Loucy (cell line): ENCODE results near the gene PHLDB1.

Experiments
- H2AFZ ChIP-seq: fragments of 200-600 bp; sonication (generic); 2 replicates; pipeline ENCODE4 v1.6.0; 2016; ENCODE audit warnings: antibody characterized with exemption, mild to moderate bottlenecking, low read length, moderate library complexity
- H3F3A ChIP-seq: fragments of 200-600 bp; 2 replicates; pipeline ENCODE4 v1.6.0; 2016; ENCODE audit warnings: antibody characterized with exemption, low read depth, mild to moderate bottlenecking
- H3K27me3 ChIP-seq: fragments of 200-600 bp; sonication (generic); 2 replicates; pipeline ENCODE4 v1.6.1; 2014; ENCODE audit warnings: low read length, mild to moderate bottlenecking; ENCODE audit not compliant: insufficient read depth, poor library complexity, severe bottlenecking
- H3K36me3 ChIP-seq: fragments of 200-600 bp; sonication (generic); 2 replicates; pipeline ENCODE4 v1.6.1; 2016; ENCODE audit warnings: low read length; ENCODE audit not compliant: insufficient read depth
- H3K4me1 ChIP-seq: fragments of 200-600 bp; sonication (generic); 2 replicates; pipeline ENCODE4 v1.5.1; 2014; ENCODE audit warnings: low read length, mild to moderate bottlenecking; ENCODE audit not compliant: insufficient read depth, poor library complexity, severe bottlenecking
- H3K4me2 ChIP-seq: fragments of 200-600 bp; sonication (generic); 2 replicates; pipeline ENCODE4 v1.6.0; 2014; ENCODE audit warnings: antibody characterized with exemption, low read length, low read depth, mild to moderate bottlenecking; ENCODE audit not compliant: poor library complexity, severe bottlenecking
- H3K4me3 ChIP-seq: fragments of 200-600 bp; sonication (generic); 2 replicates; pipeline ENCODE4 v1.5.1; 2014; ENCODE audit warnings: low read length, mild to moderate bottlenecking, mixed read lengths; ENCODE audit not compliant: poor library complexity, severe bottlenecking
- H3K79me2 ChIP-seq: fragments of 200-600 bp; sonication (generic); 2 replicates; pipeline ENCODE4 v1.6.1; 2014; ENCODE audit warnings: low read length; ENCODE audit not compliant: insufficient read depth
- H3K9ac ChIP-seq: fragments of 200-600 bp; sonication (generic); 2 replicates; pipeline ENCODE4 v1.6.0; 2014; ENCODE audit warnings: mild to moderate bottlenecking, low read depth, low read length, moderate library complexity; ENCODE audit not compliant: poor library complexity, severe bottlenecking
- H3K9me2 ChIP-seq: fragments of 200-600 bp; sonication (generic); replicated peaks from 2 replicates; pipeline ENCODE4 v1.6.1; 2016; ENCODE audit warnings: low read depth, low read length, mixed read lengths
- H3K9me3 ChIP-seq: fragments of 200-600 bp; sonication (generic); 2 replicates; pipeline ENCODE4 v1.6.1; 2014; ENCODE audit warnings: mild to moderate bottlenecking, antibody characterized with exemption, low read length, low read depth; ENCODE audit not compliant: insufficient read depth
- H4K20me1 ChIP-seq: fragments of 200-600 bp; sonication (generic); 2 replicates; pipeline ENCODE4 v1.6.0; 2014; ENCODE audit warnings: antibody characterized with exemption, low read length, mild to moderate bottlenecking; ENCODE audit not compliant: insufficient read depth, poor library complexity, severe bottlenecking
- EZH2phosphoT487 ChIP-seq: fragments of 200-600 bp; IDR thresholded peaks from 2 replicates; pipeline ENCODE4 v1.6.1; 2018; ENCODE audit warnings: antibody characterized with exemption, mild to moderate bottlenecking, moderate library complexity, borderline replicate concordance
- TF ChIP-seq, protein P1 (sequence below): fragments of 200-600 bp; sonication (generic); conservative IDR thresholded peaks from 2 replicates; pipeline ENCODE4 v1.5.1; 2014; ENCODE audit warnings: mild to moderate bottlenecking, antibody characterized with exemption, low read length

The PHLDB1 gene

DNA sequence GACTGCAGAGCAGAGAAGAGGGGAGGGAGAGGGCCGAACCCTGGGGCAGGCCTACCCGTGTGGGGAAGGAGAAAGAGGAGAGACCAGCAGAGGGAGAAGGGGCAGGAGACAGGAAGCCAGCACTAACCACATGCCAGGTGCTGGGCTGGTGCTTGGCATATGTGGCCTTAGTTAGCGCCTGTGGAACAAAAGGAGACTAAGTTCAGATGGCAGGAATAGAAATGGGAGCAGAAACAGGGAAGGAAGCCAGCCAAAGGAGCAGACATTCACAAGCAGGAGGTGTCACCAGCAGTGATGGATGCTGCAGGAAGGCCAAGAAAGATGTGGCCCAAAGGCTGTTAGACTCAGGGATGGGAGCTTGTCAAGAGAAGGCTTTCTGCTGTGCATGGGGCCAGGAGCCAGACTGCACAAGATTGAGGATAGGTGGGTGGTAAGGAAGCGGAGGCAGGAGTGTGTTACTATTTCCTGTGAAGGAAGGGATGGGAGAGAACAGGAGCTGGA is 45.3 kb downstream of the PHLDB1 start:
- peak overlapping the region; percentile 68 for H2AFZ ChIP-seq
- H3K27me3 ChIP-seq, result no peaks in the 10 kb centered on the region
- H4K20me1 ChIP-seq, result no peaks in the 10 kb centered on the region
- H3K9ac ChIP-seq, result peak overlapping the region; percentile 47
- TF ChIP-seq EZH2phosphoT487, result no peak
- TF ChIP-seq, protein P1, sequence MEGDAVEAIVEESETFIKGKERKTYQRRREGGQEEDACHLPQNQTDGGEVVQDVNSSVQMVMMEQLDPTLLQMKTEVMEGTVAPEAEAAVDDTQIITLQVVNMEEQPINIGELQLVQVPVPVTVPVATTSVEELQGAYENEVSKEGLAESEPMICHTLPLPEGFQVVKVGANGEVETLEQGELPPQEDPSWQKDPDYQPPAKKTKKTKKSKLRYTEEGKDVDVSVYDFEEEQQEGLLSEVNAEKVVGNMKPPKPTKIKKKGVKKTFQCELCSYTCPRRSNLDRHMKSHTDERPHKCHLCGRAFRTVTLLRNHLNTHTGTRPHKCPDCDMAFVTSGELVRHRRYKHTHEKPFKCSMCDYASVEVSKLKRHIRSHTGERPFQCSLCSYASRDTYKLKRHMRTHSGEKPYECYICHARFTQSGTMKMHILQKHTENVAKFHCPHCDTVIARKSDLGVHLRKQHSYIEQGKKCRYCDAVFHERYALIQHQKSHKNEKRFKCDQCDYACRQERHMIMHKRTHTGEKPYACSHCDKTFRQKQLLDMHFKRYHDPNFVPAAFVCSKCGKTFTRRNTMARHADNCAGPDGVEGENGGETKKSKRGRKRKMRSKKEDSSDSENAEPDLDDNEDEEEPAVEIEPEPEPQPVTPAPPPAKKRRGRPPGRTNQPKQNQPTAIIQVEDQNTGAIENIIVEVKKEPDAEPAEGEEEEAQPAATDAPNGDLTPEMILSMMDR, result 0 out of 2 replicates have a peak, but pooled peaks have one; percentile 10
- peak overlapping the region; percentile 10 for H3K4me3 ChIP-seq
- peaks cover 21% of the 10 kb centered on the region for H3K4me1 ChIP-seq
- no peaks in the 10 kb centered on the region for H3K9me2 ChIP-seq
- no peaks in the 10 kb centered on the region for H3K79me2 ChIP-seq
- H3F3A ChIP-seq, result no peaks in the 10 kb centered on the region
- no peaks in the 10 kb centered on the region for H3K9me3 ChIP-seq
- peak overlapping the region; percentile 60 for H3K4me2 ChIP-seq
- H3K36me3 ChIP-seq, result no peaks in the 10 kb centered on the region

DNA sequence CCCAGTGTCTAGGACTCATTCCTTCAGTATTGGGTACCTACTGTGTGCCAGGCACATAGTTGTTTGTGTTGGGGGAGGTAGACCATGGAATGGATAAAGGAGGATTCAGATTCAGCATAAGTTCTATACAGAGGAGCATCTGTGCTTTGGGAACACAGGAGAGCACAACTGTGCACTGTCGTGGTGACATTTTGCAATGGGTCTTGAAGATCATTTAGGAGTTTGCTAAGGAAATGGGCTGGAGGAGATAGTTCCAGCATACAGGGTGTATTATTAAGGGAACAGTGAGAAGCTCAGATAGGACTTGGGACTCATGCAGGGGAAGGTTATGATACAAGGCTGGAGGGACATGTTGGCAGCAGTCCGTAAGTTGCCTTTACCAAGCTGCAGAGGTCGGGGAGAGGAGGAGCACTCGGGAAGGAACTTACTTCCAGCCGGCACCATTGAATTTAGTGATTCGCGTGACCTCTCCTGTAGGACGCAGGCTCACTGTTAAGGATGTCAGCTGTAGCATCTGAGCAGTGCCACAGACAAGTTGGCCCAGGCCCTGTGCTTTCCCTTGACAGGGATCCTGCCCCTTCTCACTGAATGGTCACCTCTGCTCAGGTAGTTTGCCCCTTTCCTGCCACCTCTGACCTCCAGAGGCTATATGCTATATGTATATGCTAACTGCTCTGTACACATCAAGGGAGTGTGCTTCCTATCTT is 46.4 kb downstream of the PHLDB1 start:
- H3F3A ChIP-seq, result no peaks in the 10 kb centered on the region
- peak overlapping the region; percentile 47 for H3K9ac ChIP-seq
- H3K36me3 ChIP-seq, result no peaks in the 10 kb centered on the region
- no peak overlapping the region for H3K4me3 ChIP-seq
- no peak overlapping the region for H2AFZ ChIP-seq
- no peaks in the 10 kb centered on the region for H3K79me2 ChIP-seq
- TF ChIP-seq, protein P1, result no peak
- TF ChIP-seq EZH2phosphoT487, result no peak
- no peaks in the 10 kb centered on the region for H3K9me2 ChIP-seq
- H3K4me2 ChIP-seq, result no peak overlapping the region
- H4K20me1 ChIP-seq, result no peaks in the 10 kb centered on the region
- no peaks in the 10 kb centered on the region for H3K9me3 ChIP-seq
- no peaks in the 10 kb centered on the region for H3K27me3 ChIP-seq
- H3K4me1 ChIP-seq, result peaks cover 30% of the 10 kb centered on the region

DNA sequence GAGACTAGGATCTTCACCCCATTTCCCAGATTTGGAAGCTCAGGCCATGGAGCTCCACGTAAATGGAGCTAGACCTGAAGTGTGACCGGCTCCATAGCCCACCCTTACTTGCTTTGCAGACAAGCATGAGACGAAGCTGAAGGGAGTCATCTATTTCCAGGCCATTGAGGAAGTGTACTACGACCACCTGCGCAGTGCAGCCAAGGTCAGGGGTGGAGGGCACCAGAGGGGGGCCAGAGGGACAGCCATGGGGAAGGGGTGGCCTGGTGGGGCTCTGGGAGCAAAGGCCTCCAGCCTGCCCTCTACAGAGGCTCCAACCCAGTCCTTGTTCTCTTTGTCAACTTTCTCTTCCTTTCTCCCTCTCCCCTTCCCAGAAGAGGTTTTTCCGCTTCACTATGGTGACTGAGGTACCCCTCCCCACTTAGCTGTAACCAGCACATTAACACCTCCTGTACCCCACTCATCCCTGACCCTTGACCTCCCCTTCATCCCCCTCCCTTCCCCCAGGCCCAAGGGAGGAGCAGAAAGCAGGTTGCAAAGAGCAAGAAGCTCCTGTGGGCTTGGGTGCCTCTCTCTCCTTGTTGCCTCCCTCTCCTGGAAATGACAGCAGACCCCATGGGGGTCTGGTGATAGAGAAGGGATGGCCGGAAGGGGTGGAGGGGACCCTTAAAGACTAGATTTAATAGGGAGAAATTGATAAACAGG is 48.2 kb downstream of the PHLDB1 start:
- H3K36me3 ChIP-seq, result no peaks in the 10 kb centered on the region
- H3K9ac ChIP-seq, result no peak overlapping the region
- peaks cover 35% of the 10 kb centered on the region for H3K4me1 ChIP-seq
- no peak overlapping the region for H3K4me2 ChIP-seq
- no peaks in the 10 kb centered on the region for H3K9me2 ChIP-seq
- H2AFZ ChIP-seq, result no peak overlapping the region
- H3F3A ChIP-seq, result no peaks in the 10 kb centered on the region
- H3K4me3 ChIP-seq, result no peak overlapping the region
- H4K20me1 ChIP-seq, result no peaks in the 10 kb centered on the region
- TF ChIP-seq, protein P1, result no peak
- no peak for TF ChIP-seq EZH2phosphoT487
- no peaks in the 10 kb centered on the region for H3K27me3 ChIP-seq
- no peaks in the 10 kb centered on the region for H3K9me3 ChIP-seq
- no peaks in the 10 kb centered on the region for H3K79me2 ChIP-seq
